IgD-negative memory B cell (primary cell): ENCODE results near the gene TNRC18. TPM values are rescaled to one million over a fixed set of nuclear protein-coding genes. Genes with fewer than 3 reads are reported as not detected.
"Not testable (repeated sequence)": the region's sequence is repeated elsewhere in the genome, so short reads cannot be mapped to it uniquely, and the experiment has no call there.

Source experiments
- H3K27ac Mint-ChIP-seq, 3 donors: one replicate each; pipeline ENCODE4 v1.8.0; 2020 to 2022; ENCODE audit warnings: mild to moderate bottlenecking in 3 of 3, mixed read lengths in 3 of 3, moderate library complexity in 1 of 3
- H3K27me3 Mint-ChIP-seq: one replicate; pipeline ENCODE4 v1.8.0; 2021; ENCODE audit warnings: mixed read lengths
- H3K36me3 Mint-ChIP-seq: one replicate; pipeline ENCODE4 v1.8.0; 2020; ENCODE audit warnings: mild to moderate bottlenecking, mixed read lengths
- H3K4me1 Mint-ChIP-seq, 3 donors: one replicate each; pipeline ENCODE4 v1.8.0; 2020 to 2022; ENCODE audit warnings: mixed read lengths in 3 of 3, mild to moderate bottlenecking in 1 of 3
- H3K4me3 Mint-ChIP-seq, 4 donors: one replicate each; pipeline ENCODE4 v1.8.0; 2020 to 2022; ENCODE audit warnings: mild to moderate bottlenecking in 4 of 4, mixed read lengths in 4 of 4, moderate library complexity in 3 of 4
- H3K9me3 Mint-ChIP-seq, 3 donors: one replicate each; pipeline ENCODE4 v1.8.0; 2020 to 2021; ENCODE audit warnings: mixed read lengths in 3 of 3, mild to moderate bottlenecking in 1 of 3
- polyA plus RNA-seq: library from polyadenylated mRNA; unstranded; fragments of 300-500 nt; fragmentation: Illumina TruSeq; gene quantifications from one replicate; pipeline ENCODE4 v1.2.3, GENCODE V29; 2021

Gene TNRC18
- polyA plus RNA-seq, 1 donor from 2014 or later = 1.3 TPM

DNA sequence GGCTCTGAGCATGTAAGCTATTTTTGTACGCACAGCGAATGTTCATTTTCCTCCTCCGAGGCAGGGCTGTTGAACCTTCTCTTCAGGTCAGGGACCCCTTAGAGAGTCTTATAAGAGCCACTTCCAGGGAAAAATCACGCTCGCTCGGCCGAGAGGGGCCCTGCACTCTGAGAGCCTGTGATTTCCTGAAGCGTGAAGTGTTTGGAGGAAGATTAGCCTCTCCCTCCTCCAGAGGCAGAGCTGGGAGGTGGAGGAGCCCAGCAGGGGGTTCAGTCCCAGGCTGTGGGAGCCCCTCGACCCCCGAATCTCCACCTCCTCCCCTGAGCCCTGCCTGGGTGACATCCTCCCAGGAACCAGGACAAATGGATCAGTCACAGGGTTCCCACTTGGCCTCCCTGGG lies 160.6 kb downstream of the TNRC18 start:
- H3K27ac Mint-ChIP-seq, H3K27me3 Mint-ChIP-seq, H3K36me3 Mint-ChIP-seq, H3K4me3 Mint-ChIP-seq, H3K9me3 Mint-ChIP-seq, H3K4me1 Mint-ChIP-seq: not testable (repeated sequence)

DNA sequence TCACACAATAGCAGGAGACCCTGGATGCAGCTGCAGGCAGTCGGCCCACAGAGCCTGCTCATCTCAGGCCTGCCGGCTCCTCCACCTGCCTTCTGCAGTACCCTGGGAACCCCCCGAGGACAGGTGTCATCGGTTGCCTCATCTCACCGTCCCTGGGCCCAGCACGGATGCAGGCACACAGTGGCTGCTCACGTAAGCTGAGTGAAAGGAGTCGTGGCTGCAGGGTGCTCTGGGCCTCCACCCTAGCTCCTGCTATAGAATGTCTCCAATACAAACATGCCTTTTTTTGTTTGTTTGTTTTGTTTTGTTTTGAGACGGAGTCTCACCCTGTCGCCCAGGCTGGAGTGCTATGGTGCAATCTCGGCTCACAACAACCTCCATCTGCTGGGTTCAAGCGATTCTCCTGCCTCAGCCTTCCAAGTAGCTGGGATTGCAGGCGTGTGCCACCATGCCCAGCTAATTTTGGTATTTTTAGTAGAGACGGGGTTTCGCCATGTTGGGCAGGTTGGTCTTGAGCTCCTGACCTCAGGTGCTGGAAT lies 163.0 kb downstream of the TNRC18 start:
- H3K4me1 Mint-ChIP-seq, H3K4me3 Mint-ChIP-seq, H3K27me3 Mint-ChIP-seq, H3K27ac Mint-ChIP-seq, H3K9me3 Mint-ChIP-seq, H3K36me3 Mint-ChIP-seq: not testable (repeated sequence)

Other genes starting within 250 kb of the TNRC18 start
- 79.5 TPM for gene WIPI2, start 233.6 kb downstream of the TNRC18 start, polyA plus RNA-seq
- gene SLC29A4, start 140.9 kb downstream of the TNRC18 start, polyA plus RNA-seq = not detected
- 1.3 TPM for gene FBXL18, start 90.0 kb upstream of the TNRC18 start, polyA plus RNA-seq
- 10,465 TPM for gene ACTB, start 106.8 kb upstream of the TNRC18 start, polyA plus RNA-seq
- gene FSCN1, start 169.0 kb upstream of the TNRC18 start, polyA plus RNA-seq = 0.80 TPM